OCI-M2 (cell line): ENCODE data around the gene MAGI1.

Experiments
- DNase-seq: peaks from one replicate; lab custom pipeline; 2025; ENCODE audit not compliant: unreplicated experiment; lab: John Stamatoyannopoulos, UW

Gene MAGI1

DNA sequence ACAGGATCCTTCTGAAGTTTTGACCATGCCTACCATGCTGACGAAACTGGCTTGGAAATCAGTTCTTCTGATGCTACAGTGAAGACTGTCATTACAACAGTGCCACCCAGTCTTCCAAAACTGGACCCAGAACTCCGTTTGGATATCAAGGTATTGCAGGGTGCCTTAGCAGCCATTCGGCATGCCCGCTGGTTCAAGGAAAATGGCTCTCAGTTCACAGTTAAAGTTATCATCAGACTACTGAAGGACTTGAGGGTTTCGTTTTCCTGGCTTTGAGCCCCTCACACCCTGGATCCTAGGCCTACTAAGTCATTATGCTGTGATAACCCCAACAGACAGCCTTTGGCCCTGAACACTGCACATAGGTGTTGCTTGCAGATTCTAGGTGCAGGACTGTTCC lies 351.0 kb downstream of the MAGI1 start:
- no peak for DNase-seq

DNA sequence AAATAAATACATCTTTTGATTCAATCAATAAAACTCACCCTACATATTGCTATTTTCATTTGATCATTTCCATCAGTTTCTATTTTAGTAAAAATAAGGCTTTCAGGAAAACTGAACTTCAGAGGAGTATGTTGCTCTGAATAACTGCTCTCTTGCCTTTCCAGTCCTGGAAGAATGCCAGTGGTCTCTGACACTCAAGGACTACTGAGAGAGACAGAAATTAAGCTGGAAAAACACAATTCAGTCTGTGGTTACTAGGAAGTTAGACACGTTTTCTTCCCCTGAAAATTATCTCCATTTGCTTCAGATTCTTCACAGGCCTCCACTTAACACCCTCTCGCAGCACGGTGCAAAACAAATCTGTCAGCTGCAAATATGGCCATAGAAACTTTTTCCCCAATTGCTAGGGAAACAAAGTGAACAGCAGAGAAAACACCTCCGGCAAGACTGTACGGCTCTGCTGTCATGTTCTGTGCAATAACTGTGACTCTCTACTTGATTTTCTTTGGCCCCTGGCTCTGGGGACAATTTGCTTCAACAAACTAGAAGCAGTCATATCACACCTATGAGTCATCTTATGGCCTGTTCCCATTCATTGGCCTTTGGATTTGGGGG lies 353.0 kb downstream of the MAGI1 start:
- no peak for DNase-seq

- DNase-seq = no peak
Observed at GRCh38 chr3:65678516-65678915, 360.2 kb downstream of the MAGI1 start.

DNA sequence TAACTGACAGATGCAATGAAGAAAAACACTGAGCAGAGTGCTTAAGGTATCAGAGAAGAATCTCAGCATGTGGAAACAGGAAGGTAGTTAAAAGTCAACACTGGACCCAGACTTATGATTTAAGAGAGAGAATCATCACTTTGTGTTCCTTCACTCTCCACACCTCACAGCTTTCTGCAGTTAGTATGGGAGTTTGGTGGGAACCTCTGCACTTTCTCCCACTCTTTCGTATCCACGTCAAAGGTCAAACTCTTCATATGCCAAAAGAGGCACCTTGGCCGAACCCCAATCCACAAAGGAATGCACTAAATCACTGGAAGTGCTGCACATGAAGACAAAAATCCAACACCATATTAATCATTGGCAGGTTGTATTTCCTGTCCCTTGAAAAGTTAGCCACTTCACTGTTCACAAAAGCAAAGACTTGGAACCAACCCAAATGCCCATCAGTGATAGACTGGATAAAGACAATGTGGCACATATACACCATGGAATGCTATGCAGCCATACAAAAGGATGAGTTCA lies 361.2 kb downstream of the MAGI1 start:
- no peak for DNase-seq

GRCh38 chr3:65676580-65676979 lies 362.1 kb downstream of the MAGI1 start:
- DNase-seq = no peak

GRCh38 chr3:65675011-65675410 lies 363.7 kb downstream of the MAGI1 start:
- no peak for DNase-seq

GRCh38 chr3:65674226-65674625 lies 364.5 kb downstream of the MAGI1 start:
- DNase-seq = no peak

DNA sequence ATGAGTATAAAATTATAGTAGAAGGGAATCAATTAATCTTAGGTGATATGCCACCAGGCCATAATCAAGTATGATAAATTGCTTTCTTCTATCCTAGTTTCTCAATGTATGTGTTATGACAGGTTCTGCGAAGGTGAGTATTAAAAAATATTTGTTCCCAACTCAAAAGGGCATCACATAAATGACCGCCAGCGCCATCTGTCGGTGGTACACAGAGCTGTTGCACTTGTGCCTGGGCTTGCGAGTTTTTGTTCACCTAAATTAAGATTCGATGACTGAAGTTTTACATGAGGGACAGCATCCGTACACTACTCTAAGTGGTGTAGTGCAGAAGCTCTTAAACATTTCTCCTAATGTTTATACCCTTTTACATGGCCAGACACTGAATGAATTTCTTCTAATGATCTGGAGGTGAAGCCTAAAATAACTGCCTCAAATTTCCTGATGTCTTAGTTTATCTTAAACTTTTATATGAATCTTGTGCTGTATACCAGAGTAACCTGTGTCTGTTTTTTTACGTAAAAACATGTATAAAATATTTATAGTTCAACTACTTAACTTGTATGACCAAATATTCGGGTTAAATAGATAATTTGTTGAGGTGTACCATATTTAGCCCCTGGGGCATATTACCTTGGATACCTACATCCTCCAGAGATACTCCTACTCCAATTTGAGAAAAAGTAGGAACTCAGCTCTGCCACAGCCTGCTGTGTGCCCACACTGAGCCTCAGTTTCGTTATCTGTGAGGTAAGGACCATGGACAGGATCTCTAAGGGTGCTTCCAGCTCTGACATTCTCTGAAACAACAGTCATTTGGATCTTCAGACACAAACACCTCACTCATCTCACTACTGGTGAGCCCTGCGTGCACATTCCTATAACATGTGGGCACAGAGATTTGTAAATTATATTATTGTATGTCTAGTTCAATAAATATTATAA lies 365.6 kb downstream of the MAGI1 start:
- no peak for DNase-seq

DNA sequence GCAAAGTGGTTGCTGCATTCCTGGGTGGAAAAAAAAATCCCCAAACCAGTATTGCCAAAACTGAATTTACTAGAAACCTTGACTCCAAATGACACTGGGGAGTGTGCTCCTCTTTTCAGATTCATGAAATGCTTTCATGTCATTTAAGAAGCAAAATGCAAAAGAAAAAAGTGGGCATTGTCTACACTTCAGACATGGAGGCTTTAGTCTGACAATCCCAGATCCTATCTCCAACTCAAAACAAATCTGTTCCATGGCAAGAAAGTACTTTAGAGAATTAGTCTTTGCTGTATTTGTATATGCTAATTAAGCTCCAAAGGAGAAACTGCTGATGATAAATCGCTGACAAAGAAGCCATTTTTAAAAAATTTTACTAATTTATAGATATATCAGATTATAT lies 366.7 kb downstream of the MAGI1 start:
- DNase-seq = no peak

GRCh38 chr3:65671004-65671403 lies 367.7 kb downstream of the MAGI1 start:
- DNase-seq = no peak

DNA sequence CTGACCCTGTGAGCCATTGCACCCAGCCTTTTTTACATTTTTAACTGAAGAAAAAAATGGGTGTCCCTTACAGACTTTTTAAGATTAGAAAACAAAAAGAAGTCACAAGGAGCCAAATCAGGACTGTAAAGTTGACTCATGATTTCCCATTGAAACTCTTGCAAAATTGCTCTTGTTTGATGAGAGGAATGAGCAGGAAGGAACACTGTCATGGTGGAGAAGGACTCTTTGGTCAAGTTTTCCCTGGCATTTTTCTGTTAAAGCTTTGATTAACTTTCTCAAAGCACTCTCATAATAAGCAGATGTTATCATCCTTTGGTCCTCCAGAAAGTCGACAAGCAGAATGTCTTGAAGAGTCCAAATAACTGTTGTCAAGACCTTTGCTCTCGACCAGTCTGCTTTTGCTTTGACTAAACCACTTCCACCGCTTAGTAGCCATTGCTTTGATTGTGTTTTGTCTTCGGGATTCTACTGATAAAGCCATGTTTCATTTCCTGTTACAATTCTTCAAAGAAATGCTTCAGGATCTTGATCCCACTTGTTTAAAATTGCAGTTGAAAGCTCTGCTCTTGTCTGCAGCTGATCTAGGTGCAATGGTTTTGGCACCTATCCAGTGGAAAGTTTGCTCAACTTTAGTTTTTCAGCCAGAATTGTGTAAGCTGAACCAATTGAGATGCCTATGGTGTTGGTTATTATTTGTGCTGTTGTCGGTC lies 369.4 kb downstream of the MAGI1 start:
- no peak for DNase-seq

DNA sequence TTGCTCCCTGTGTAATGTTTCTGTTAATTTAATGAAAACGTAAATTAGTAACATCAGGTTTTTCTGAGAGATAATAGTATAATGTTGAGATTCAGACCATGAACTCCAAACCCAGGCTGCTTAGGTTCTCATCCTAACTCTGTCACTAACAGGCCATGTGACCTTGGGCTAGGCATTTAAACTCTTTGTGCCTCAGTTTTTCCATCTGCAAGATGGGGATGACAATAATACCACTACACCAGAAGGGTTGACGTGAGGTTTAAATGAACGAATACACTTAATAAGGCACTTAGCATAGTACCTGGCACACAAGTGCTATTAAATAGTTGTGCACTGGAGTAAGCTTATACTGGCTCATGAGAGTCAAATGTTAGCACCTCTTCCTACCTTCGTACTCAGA lies 370.8 kb downstream of the MAGI1 start:
- no peak for DNase-seq

DNA sequence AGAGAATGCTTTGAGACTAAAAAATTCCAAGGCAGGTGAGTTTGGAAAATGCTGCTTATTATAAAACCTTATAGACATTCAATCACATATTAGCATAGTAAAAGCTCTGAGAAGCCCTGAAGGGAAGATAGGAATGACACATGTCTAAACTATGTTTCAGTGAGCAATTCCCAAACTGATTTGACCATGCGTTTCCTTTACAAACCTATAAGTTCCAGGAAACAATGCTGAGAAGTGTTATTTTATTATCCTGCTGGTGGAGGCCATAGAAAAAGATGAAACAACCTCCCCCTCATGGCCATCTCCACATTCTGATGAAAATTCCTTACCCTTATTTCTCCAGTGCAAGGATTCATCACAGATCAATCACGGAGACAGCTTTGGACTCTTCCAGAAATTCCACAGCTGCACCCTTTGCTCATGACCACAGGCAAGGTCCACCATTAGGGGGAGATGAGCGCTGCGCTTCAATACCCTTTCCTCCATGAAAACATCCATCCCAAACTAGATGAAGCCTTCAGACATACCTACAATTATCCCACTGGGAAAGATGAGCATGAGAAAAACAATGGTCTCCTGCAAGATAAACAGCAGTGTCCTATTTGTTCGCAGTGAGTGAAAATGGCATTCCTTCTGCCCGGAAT lies 372.1 kb downstream of the MAGI1 start:
- no peak for DNase-seq

- DNase-seq = no peak
Observed at GRCh38 chr3:65665915-65666314, 372.8 kb downstream of the MAGI1 start.

GRCh38 chr3:65664931-65665330 lies 373.8 kb downstream of the MAGI1 start:
- DNase-seq = no peak

- no peak for DNase-seq
Observed at GRCh38 chr3:65664446-65664845, 374.3 kb downstream of the MAGI1 start.

DNA sequence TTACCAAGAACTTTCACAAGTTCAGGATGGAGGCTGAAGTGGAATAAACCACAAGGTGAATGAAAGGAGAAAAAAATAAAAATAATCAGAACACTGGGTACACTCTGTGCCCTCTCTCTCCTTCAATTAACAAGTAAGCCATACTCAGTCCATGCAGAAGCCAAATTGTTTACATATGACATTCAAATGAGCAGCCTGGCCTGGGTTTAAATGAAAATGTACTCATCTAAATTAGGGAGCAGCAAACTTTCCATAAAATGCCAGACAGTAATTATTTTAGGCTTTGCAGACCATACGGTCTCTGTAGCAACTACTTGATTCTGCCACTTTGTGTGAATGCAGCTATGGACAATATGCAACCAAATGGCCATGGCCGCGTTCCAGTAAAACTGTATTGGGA lies 376.6 kb downstream of the MAGI1 start:
- DNase-seq = no peak

GRCh38 chr3:65660000-65660598 lies 378.6 kb downstream of the MAGI1 start:
- no peak for DNase-seq

- no peak for DNase-seq
Observed at GRCh38 chr3:65659396-65659795, 379.3 kb downstream of the MAGI1 start.

DNA sequence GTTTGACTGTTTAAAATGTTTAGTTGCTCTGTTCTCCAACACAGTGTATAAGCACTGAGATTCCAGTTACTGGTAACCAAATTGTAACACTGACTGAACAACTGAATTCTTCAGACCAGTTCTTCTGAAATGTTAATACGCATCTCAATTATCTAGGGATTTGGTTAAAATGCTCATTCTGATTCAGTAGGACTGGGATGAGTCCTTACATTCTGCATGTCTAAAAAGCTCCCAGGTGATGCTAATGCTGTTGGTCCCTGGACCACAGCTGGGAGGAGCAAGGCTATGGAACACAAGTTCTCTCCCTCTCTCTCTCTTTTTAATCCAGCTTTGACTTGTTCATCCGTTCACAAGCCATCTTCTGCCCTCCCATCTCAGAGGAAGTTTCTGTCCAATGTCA lies 380.3 kb downstream of the MAGI1 start:
- no peak for DNase-seq

GRCh38 chr3:65655061-65655460 lies 383.7 kb downstream of the MAGI1 start:
- no peak for DNase-seq
